GM18907 (cell line): ENCODE results near the gene TNFRSF14.

Experiments used
- ATAC-seq: cut with Tn5 transposase; IDR thresholded peaks from one replicate; pipeline ENCODE4 v1.9.1; 2021; ENCODE audit warnings: mild to moderate bottlenecking, moderate library complexity; ENCODE audit not compliant: unreplicated experiment

Gene TNFRSF14

GRCh38 chr1:2523191-2523890 is 32.8 kb upstream of the TNFRSF14 start:
- no peak for ATAC-seq

- no peak for ATAC-seq
These were observed 32.1 kb upstream of the TNFRSF14 start for GRCh38 chr1:2523891-2524609.

DNA sequence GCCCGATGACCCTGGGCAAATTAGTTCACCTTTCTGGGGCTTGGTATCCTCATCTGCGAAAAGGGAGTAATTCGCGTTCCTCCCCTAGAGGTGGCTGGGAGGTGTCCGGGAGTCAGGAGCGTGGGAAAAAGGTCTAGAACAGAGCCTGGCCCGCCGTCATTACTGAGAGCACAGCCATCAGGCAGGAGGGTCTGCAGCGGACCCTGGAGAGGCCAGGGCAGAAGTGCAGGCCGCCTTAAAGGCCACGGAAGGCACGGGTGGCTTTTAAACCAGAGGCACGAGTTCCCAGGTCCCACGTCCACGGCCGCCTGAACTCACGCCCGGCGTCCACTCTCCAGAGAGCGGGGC is 30.6 kb upstream of the TNFRSF14 start:
- ATAC-seq = no peak

DNA sequence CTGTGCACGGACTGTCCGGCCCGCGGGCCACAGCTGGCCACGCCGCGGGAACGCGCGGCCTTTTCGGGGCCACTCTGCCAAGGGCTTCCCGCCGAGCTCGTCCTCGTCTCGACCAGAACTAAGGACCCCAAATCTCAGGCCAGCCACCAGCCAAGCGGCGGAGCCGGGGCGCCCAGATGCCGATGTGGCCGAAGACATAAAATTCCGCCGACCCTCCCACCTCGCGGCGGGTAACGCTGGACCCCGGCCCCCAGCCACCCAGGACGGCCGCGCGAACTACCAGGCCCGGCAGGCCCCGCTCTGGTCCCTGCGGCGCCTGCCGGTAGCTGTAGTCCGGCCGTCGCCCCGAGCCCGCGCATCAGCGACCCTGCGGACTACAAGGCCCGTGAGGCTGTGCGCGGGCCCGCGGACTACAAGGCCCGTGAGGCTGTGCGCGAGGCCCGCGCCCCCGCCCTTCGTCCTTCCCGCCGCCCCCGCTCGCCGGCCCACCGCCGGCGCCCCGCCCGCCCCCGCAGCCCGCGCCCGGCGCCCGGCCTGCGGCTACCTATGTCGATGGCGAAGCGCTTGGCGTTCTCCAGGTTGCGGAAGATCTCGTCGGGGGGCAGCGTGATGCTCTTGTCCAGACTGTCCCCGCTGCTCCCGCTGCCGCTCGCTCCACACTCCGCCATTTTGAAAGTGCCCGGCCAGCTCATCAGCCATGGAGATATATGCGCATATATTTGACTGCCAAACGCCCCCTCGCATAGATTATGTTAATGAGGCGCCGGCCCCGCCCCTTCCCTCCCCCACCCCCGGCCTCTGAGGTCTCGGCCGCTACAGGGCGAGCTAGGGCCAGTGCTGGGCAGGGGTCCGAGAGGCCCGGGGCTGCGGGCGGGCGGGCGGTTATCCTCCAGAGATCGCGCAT is 30.0 kb upstream of the TNFRSF14 start, which contains the start of gene PANK4:
PANK4 (minus strand) TSS at position 677 of the 904 bp plus-strand sequence; CDS start at position 668, 9 bp downstream.
- peak; percentile 75 for ATAC-seq

- ATAC-seq = peak; percentile 45
These were observed 29.2 kb upstream of the TNFRSF14 start for GRCh38 chr1:2526824-2527555.

GRCh38 chr1:2527556-2527860 is 28.7 kb upstream of the TNFRSF14 start:
- no peak for ATAC-seq

DNA sequence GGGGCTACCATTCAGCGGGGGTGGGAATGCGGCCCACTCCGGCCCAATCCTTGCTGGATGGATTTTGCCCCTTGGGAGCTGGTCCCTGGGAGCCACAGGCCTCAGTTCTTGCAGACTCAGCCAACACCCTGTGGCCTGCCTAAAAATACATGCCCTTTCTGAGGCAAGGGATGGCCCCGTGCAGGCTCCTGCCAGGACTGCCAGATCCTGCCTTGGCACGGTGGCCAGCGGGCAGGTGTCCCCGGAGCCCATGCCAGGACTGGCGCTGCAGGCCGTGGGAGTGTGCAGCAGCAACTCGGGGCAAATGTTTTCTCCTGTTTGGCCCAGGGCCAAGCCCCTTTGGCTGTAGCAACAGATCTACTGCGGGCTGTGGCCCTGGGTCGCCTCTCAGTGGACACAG is 28.2 kb upstream of the TNFRSF14 start:
- no peak for ATAC-seq

GRCh38 chr1:2528611-2528965 is 27.6 kb upstream of the TNFRSF14 start:
- ATAC-seq = no peak

- no peak for ATAC-seq
These were observed 27.0 kb upstream of the TNFRSF14 start for GRCh38 chr1:2528966-2529783.

- no peak for ATAC-seq
These were observed 26.2 kb upstream of the TNFRSF14 start, which contains the start of gene HES5 for GRCh38 chr1:2529784-2530512. Gene HES5, minus strand, starts transcription at chr1:2530263. Its CDS starts 99 bp downstream, at chr1:2530164.

GRCh38 chr1:2530513-2531361 is 25.4 kb upstream of the TNFRSF14 start:
- no peak for ATAC-seq

GRCh38 chr1:2532485-2533160 is 23.5 kb upstream of the TNFRSF14 start:
- ATAC-seq = no peak

- ATAC-seq = no peak
These were observed 22.8 kb upstream of the TNFRSF14 start for GRCh38 chr1:2533365-2533764.

DNA sequence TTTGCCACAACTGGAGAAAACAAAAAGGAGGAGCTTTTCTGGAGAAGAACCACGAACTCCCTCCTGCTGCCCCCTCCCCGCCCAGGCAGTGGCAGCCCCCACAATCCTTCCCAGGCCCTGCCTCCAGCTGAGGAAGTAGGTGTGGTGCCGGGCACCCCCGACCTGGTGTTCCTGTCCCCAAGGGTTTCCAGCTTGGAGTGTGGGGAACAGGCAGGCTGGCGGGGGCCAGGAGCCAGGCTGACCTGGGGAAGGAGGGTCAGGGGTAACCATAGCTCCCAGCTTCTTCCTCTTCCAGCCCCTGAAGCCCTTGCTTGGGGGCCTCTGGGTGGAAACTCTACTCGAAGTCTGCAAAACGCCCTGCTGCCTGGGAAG is 21.9 kb upstream of the TNFRSF14 start:
- no peak for ATAC-seq

DNA sequence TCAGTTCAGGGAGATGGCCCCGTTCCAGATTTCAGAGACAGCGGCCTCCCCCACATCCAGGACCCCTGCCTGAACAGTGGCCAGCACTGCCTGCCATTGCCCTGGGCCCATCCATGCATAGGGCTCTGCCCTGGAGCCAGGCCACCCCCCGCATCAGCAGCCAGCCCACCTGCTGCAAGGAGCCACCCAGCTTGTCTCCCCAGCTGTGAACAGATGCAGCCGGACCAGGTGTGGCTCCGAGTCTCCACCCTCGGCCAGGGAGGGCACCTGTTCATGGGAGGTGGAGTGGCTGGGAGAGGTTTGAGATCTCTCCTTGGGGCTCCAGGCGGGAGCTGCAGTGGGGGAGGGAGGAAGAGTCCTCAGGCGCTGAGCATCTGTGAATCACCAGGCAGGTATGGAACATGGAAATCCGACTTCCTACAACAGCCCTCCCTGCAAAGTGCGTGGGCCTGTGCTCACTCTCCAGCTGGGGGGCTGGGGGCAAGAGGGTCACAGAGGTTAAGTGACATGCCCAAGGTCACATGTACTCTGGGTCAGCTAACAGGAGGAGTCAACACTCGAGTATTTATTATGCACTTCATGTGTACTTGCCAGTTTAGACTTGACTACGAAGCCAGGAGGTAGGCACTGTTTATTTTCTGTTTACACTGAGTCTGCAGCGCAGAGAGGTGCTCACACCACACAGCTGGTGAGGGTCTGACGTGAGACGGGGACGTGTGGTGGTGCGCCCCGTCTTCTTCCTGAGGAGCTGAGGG is 21.3 kb upstream of the TNFRSF14 start:
- ATAC-seq = no peak

DNA sequence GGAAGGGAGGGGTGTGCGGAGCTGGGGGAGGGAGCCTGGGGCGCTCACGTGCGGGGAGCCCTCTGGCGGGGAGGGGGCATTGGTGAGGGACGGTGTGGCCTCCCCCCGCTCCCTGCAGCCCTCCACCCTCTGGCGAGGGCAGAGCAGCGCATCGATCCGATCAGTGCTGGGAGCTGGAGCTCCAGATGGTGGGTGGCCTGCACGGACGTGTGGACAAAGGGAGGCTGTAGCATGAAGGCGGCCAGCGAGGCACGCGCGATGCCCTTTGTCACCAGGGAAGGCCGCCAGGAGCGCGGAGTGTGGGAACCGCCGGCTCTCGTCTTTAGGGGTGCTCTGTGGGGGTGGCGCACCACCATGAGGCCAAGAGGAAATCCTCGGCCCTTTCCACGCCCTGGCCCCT is 20.7 kb upstream of the TNFRSF14 start:
- ATAC-seq = no peak

GRCh38 chr1:2535981-2536380 is 20.2 kb upstream of the TNFRSF14 start:
- no peak for ATAC-seq
